ENCODE results near the gene PBX1. TPM values are rescaled to one million over a fixed set of nuclear protein-coding genes. Genes with fewer than 3 reads are reported as not detected.

Gene PBX1
- polyA plus RNA-seq, 1 donor (not counting 4 experiments of a cell fraction or from before 2014, with no cell fraction given): 2.2 TPM

DNA sequence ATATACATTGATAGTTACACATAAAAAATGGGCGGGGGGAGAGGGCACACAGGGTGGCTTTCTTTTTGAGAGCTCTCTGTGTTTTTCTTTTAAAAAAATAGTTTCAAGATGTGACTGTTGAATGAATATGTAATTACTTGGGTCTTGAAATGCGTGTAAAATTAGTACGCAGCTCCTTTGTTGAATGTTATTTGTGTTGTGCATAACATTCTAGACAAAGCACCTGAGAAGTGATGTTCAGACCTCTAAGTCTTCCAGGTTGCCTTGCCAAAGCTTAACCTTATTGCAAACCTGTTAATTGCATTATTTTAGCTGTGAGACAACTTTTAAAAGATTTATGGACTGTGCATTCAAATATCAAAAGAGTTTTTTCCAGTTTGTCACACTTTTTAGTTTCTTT is 5.4 kb downstream of the PBX1 start:
- dilution Hi-C loops (cut with MboI; ENCODE audit: extremely low pct_ligation_motif_present, low sequenced_read_pairs): no loop called here
- no peak for FAIRE-seq
- no peaks in the 10 kb centered on the region for H3K9me1 ChIP-seq (ENCODE audit: control insufficient read depth, extremely low read depth, insufficient read depth, low read length)
- DNase-seq (ENCODE audit: low read depth, low spot score): no peak
- H4K20me1 ChIP-seq (ENCODE audit: control insufficient read depth, extremely low read depth, insufficient read depth, low read length): no peaks in the 10 kb centered on the region
- no peak overlapping the region for H3K9ac ChIP-seq (ENCODE audit: control insufficient read depth, extremely low read depth, insufficient read depth, low read length)
- H3K9me3 ChIP-seq (ENCODE audit: control insufficient read depth, low read depth, low read length): no peaks in the 10 kb centered on the region
- no peaks in the 10 kb centered on the region for H3K27me3 ChIP-seq (ENCODE audit: control insufficient read depth, extremely low read depth, insufficient read depth, low read length)
- H3K4me1 ChIP-seq (ENCODE audit: control insufficient read depth, extremely low read depth, insufficient read depth, low read length): peaks cover 4% of the 10 kb centered on the region
- TF ChIP-seq, protein P1, sequence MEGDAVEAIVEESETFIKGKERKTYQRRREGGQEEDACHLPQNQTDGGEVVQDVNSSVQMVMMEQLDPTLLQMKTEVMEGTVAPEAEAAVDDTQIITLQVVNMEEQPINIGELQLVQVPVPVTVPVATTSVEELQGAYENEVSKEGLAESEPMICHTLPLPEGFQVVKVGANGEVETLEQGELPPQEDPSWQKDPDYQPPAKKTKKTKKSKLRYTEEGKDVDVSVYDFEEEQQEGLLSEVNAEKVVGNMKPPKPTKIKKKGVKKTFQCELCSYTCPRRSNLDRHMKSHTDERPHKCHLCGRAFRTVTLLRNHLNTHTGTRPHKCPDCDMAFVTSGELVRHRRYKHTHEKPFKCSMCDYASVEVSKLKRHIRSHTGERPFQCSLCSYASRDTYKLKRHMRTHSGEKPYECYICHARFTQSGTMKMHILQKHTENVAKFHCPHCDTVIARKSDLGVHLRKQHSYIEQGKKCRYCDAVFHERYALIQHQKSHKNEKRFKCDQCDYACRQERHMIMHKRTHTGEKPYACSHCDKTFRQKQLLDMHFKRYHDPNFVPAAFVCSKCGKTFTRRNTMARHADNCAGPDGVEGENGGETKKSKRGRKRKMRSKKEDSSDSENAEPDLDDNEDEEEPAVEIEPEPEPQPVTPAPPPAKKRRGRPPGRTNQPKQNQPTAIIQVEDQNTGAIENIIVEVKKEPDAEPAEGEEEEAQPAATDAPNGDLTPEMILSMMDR (optimal IDR thresholded peaks at IDR 0.05 in 1 of 3, IDR thresholded peaks at IDR 0.05 in 1 of 3, conservative IDR thresholded peaks at IDR 0.05 in 1 of 3; ENCODE audit: extremely low read depth in 1 of 3, insufficient read depth in 2 of 3, low read length in 3 of 3): no peak
- no peak for TF ChIP-seq EZH2 (IDR thresholded peaks at IDR 0.05; ENCODE audit: low read length)
- no peaks in the 10 kb centered on the region for H3K36me3 ChIP-seq (ENCODE audit: control insufficient read depth in 2 of 2, extremely low read depth in 1 of 2, insufficient read depth in 2 of 2, low read length in 2 of 2)
- no peak overlapping the region for H3K4me3 ChIP-seq (ENCODE audit: control insufficient read depth in 2 of 3, extremely low read depth in 1 of 3, insufficient read depth in 2 of 3, low read depth in 1 of 3, low read length in 3 of 3)
- H2AFZ ChIP-seq (ENCODE audit: control insufficient read depth, low read length): no peak overlapping the region
- no peaks in the 10 kb centered on the region for H3K79me2 ChIP-seq (ENCODE audit: control insufficient read depth, insufficient read depth, low read length)
- H3K27ac ChIP-seq (ENCODE audit: control insufficient read depth, insufficient read depth, low read length): no peak overlapping the region
- no peak overlapping the region for H3K4me2 ChIP-seq (ENCODE audit: control insufficient read depth, extremely low read depth, insufficient read depth, low read depth, low read length)

DNA sequence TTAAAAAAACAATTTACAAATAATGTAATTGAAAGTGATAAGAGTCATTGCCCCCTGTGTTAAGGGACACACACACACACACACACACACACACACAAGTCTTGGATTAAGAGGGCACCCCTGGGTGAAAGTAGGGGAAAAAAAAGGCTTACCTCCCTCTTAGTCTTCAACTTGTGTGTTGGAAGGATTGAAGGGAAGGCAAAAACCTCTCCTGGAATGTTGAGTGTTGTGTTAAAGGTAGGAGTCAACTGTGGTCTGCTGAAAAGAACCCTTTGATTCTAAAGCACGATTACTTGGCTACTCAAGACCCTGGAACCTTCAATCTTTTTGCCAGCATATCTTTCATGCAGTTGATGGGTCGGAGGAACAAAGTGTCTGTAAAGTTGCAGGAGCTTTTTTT is 6.4 kb downstream of the PBX1 start:
- no peaks in the 10 kb centered on the region for H3K27me3 ChIP-seq (ENCODE audit: control insufficient read depth, extremely low read depth, insufficient read depth, low read length)
- H3K9me1 ChIP-seq (ENCODE audit: control insufficient read depth, extremely low read depth, insufficient read depth, low read length): no peaks in the 10 kb centered on the region
- no peak overlapping the region for H3K4me2 ChIP-seq (ENCODE audit: control insufficient read depth, extremely low read depth, insufficient read depth, low read depth, low read length)
- no peaks in the 10 kb centered on the region for H3K9me3 ChIP-seq (ENCODE audit: control insufficient read depth, low read depth, low read length)
- H3K27ac ChIP-seq (ENCODE audit: control insufficient read depth, insufficient read depth, low read length): no peak overlapping the region
- no peak for FAIRE-seq
- dilution Hi-C loops (cut with MboI; ENCODE audit: extremely low pct_ligation_motif_present, low sequenced_read_pairs): no loop called here
- H3K4me1 ChIP-seq (ENCODE audit: control insufficient read depth, extremely low read depth, insufficient read depth, low read length): peaks cover under 1% of the 10 kb centered on the region
- no peaks in the 10 kb centered on the region for H4K20me1 ChIP-seq (ENCODE audit: control insufficient read depth, extremely low read depth, insufficient read depth, low read length)
- no peak for DNase-seq (ENCODE audit: low read depth, low spot score)
- no peak overlapping the region for H3K9ac ChIP-seq (ENCODE audit: control insufficient read depth, extremely low read depth, insufficient read depth, low read length)
- H3K4me3 ChIP-seq (ENCODE audit: control insufficient read depth in 2 of 3, extremely low read depth in 1 of 3, insufficient read depth in 2 of 3, low read depth in 1 of 3, low read length in 3 of 3): no peak overlapping the region
- H3K79me2 ChIP-seq (ENCODE audit: control insufficient read depth, insufficient read depth, low read length): no peaks in the 10 kb centered on the region
- H2AFZ ChIP-seq (ENCODE audit: control insufficient read depth, low read length): no peak overlapping the region
- TF ChIP-seq, protein P1 (optimal IDR thresholded peaks at IDR 0.05 in 1 of 3, IDR thresholded peaks at IDR 0.05 in 1 of 3, conservative IDR thresholded peaks at IDR 0.05 in 1 of 3; ENCODE audit: extremely low read depth in 1 of 3, insufficient read depth in 2 of 3, low read length in 3 of 3): no peak
- no peak for TF ChIP-seq EZH2 (IDR thresholded peaks at IDR 0.05; ENCODE audit: low read length)
- H3K36me3 ChIP-seq (ENCODE audit: control insufficient read depth in 2 of 2, extremely low read depth in 1 of 2, insufficient read depth in 2 of 2, low read length in 2 of 2): no peaks in the 10 kb centered on the region
